Activated T-cell treated with anti-CD3 and anti-CD28 coated beads, Interleukin-2, amount 50 U/mL, for 72 hours (primary cell): ENCODE results near the gene RAD9A. TPM values are rescaled to one million over a fixed set of nuclear protein-coding genes. Genes with fewer than 3 reads are reported as not detected.

Experiments used
- total RNA-seq, 2 donors: library from RNA; stranded (reverse); gene quantifications; one replicate each; pipeline ENCODE4 v1.2.3, GENCODE V29; 2022

Gene RAD9A
- total RNA-seq, 2 donors from 2014 or later, result 36.7 to 41.2 TPM

Other genes with a start within 250 kb of the RAD9A start
- 100 to 1,000 TPM; 379 to 422 TPM for gene GRK2, start 125.5 kb upstream of the RAD9A start, total RNA-seq
- 10 to 100 TPM; 78.5 to 90.9 TPM for gene ANKRD13D, start 102.7 kb upstream of the RAD9A start, total RNA-seq
- gene SSH3, start 88.5 kb upstream of the RAD9A start, total RNA-seq, result 10 to 100 TPM; 13.3 to 20.3 TPM
- 10 to 100 TPM; 68.5 to 74.1 TPM for gene POLD4, start 38.4 kb upstream of the RAD9A start, total RNA-seq
- gene CLCF1, start 18.4 kb upstream of the RAD9A start, total RNA-seq, result under 1 TPM; 0.22 to 0.93 TPM
- gene PPP1CA, start 9.9 kb downstream of the RAD9A start, total RNA-seq, result 100 to 1,000 TPM; 211 to 244 TPM
- 100 to 1,000 TPM in 1 of 2 donors, 10 to 100 TPM in 1; 93.3 to 120 TPM for gene TBC1D10C, start 12.1 kb downstream of the RAD9A start, total RNA-seq
- gene CARNS1, start 23.7 kb downstream of the RAD9A start, total RNA-seq, result 1 to 10 TPM; 3.8 to 5.0 TPM
- 10 to 100 TPM; 55.0 to 56.1 TPM for gene RPS6KB2, start 36.5 kb downstream of the RAD9A start, total RNA-seq
- gene PTPRCAP, start 45.7 kb downstream of the RAD9A start, total RNA-seq, result 100 to 1,000 TPM in 1 of 2 donors, 10 to 100 TPM in 1; 94.5 to 119 TPM
- gene CORO1B, start 51.5 kb downstream of the RAD9A start, total RNA-seq, result 10 to 100 TPM; 58.2 to 91.9 TPM
- not detected for gene GPR152, start 60.7 kb downstream of the RAD9A start, total RNA-seq
- 10 to 100 TPM in 1 of 2 donors, 1 to 10 TPM in 1; 8.9 to 10.4 TPM for gene CABP4, start 63.4 kb downstream of the RAD9A start, total RNA-seq
- gene TMEM134, start 77.3 kb downstream of the RAD9A start, total RNA-seq, result 10 to 100 TPM; 53.2 to 59.7 TPM
- 100 to 1,000 TPM; 172 to 184 TPM for gene AIP, start 91.0 kb downstream of the RAD9A start, total RNA-seq
- 100 to 1,000 TPM in 1 of 2 donors, 10 to 100 TPM in 1; 94.3 to 118 TPM for gene PITPNM1, start 113.4 kb downstream of the RAD9A start, total RNA-seq
- gene CDK2AP2, start 116.2 kb downstream of the RAD9A start, total RNA-seq, result 100 to 1,000 TPM; 103 to 137 TPM
- gene CABP2, start 131.5 kb downstream of the RAD9A start, total RNA-seq, result not detected
- gene GSTP1, start 191.8 kb downstream of the RAD9A start, total RNA-seq, result 100 to 1,000 TPM; 199 to 215 TPM
- gene NDUFV1, start 214.9 kb downstream of the RAD9A start, total RNA-seq, result 100 to 1,000 TPM; 220 to 244 TPM
- 10 to 100 TPM; 19.6 to 24.6 TPM for gene NUDT8, start 238.0 kb downstream of the RAD9A start, total RNA-seq
- not detected for gene TBX10, start 247.8 kb downstream of the RAD9A start, total RNA-seq